DMS53 treated with DMSO at 0.1 percent for 48 hours (cell line): Measurements from ENCODE around the gene B9D1.
A peak's percentile ranks its signal among the peaks of the same experiment; 100 is the strongest.

Experiments
- DNase-seq: peaks from one replicate; lab custom pipeline; 2025; ENCODE audit not compliant: unreplicated experiment; lab: John Stamatoyannopoulos, UW

The B9D1 gene

GRCh38 chr17:19322129-19322505 lies 40.4 kb downstream of the B9D1 start:
- no peak for DNase-seq

- no peak for DNase-seq
Measured at GRCh38 chr17:19321481-19322128, 40.9 kb downstream of the B9D1 start.

GRCh38 chr17:19320876-19321275 lies 41.6 kb downstream of the B9D1 start:
- no peak for DNase-seq

GRCh38 chr17:19319771-19320505 lies 42.6 kb downstream of the B9D1 start:
- DNase-seq: no peak

GRCh38 chr17:19318611-19319010 lies 43.9 kb downstream of the B9D1 start:
- DNase-seq: no peak

GRCh38 chr17:19317359-19318095 lies 45.0 kb downstream of the B9D1 start:
- peak; percentile 88 for DNase-seq

- DNase-seq: no peak
Measured at GRCh38 chr17:19316761-19317358, 45.7 kb downstream of the B9D1 start.

- no peak for DNase-seq
Measured at GRCh38 chr17:19315104-19315503, 47.4 kb downstream of the B9D1 start.

- DNase-seq: no peak
Measured at GRCh38 chr17:19313746-19314651, 48.5 kb downstream of the B9D1 start.

GRCh38 chr17:19313066-19313745 lies 49.3 kb downstream of the B9D1 start:
- DNase-seq: no peak

- DNase-seq: no peak
Measured at GRCh38 chr17:19312406-19312805, 50.1 kb downstream of the B9D1 start.

- DNase-seq: no peak
Measured at GRCh38 chr17:19311421-19312215, 50.9 kb downstream of the B9D1 start.

GRCh38 chr17:19311016-19311415 lies 51.5 kb downstream of the B9D1 start:
- DNase-seq: no peak

- DNase-seq: no peak
Measured at GRCh38 chr17:19310151-19310550, 52.4 kb downstream of the B9D1 start.

GRCh38 chr17:19309701-19310100 lies 52.8 kb downstream of the B9D1 start:
- no peak for DNase-seq

GRCh38 chr17:19308398-19308797 lies 54.1 kb downstream of the B9D1 start:
- DNase-seq: no peak

- DNase-seq: no peak
Measured at GRCh38 chr17:19307521-19307920, 55.0 kb downstream of the B9D1 start.

GRCh38 chr17:19306160-19307111 lies 56.1 kb downstream of the B9D1 start:
- DNase-seq: no peak
